ENCODE measurements around the gene HPCAL1.

Gene HPCAL1

GRCh38 chr2:10460366-10460796 lies 157.7 kb downstream of the HPCAL1 start:
- intact Hi-C loops (cut with micrococcal nuclease), result no loop called here
- H3K36me3 Mint-ChIP-seq (ENCODE audit: low read depth), result no peaks in the 10 kb centered on the region
- no peak overlapping the region for H3K27ac Mint-ChIP-seq
- H3K4me1 Mint-ChIP-seq (ENCODE audit: low read depth), result no peaks in the 10 kb centered on the region
- H3K9me3 Mint-ChIP-seq, result no peaks in the 10 kb centered on the region
- H3K4me3 Mint-ChIP-seq, result no peak overlapping the region
- peaks cover 26% of the 10 kb centered on the region for H3K27me3 Mint-ChIP-seq

- H3K4me3 Mint-ChIP-seq, result no peak overlapping the region
- H3K36me3 Mint-ChIP-seq (ENCODE audit: low read depth), result no peaks in the 10 kb centered on the region
Measured at GRCh38 chr2:10462178-10463083, 159.7 kb downstream of the HPCAL1 start.

GRCh38 chr2:10465910-10466309 lies 163.2 kb downstream of the HPCAL1 start:
- Mint-ChIP-seq H3K27me3 (peaks cover 4% of the 10 kb centered on the region), H3K9me3 (no peaks in the 10 kb centered on the region), H3K27ac (no peak overlapping the region), H3K4me1 (ENCODE audit: low read depth) (no peaks in the 10 kb centered on the region), H3K4me3 (no peak overlapping the region), H3K36me3 (ENCODE audit: low read depth) (no peaks in the 10 kb centered on the region)
- intact Hi-C loops (cut with micrococcal nuclease), result no loop called here

More at GRCh38 chr2:10462178-10463083, 159.7 kb downstream of the HPCAL1 start:
- Mint-ChIP-seq H3K9me3 (no peaks in the 10 kb centered on the region), H3K4me1 (ENCODE audit: low read depth) (no peaks in the 10 kb centered on the region), H3K27me3 (peaks cover 24% of the 10 kb centered on the region), H3K27ac (no peak overlapping the region)
- intact Hi-C loops (cut with micrococcal nuclease), result no loop called here

GRCh38 chr2:10466801-10467200 lies 164.1 kb downstream of the HPCAL1 start:
- H3K4me3 Mint-ChIP-seq, result no peak overlapping the region
- H3K9me3 Mint-ChIP-seq, result no peaks in the 10 kb centered on the region
- no peaks in the 10 kb centered on the region for H3K36me3 Mint-ChIP-seq (ENCODE audit: low read depth)
- peaks cover under 1% of the 10 kb centered on the region for H3K27me3 Mint-ChIP-seq
- intact Hi-C loops (cut with micrococcal nuclease), result no loop called here
- no peaks in the 10 kb centered on the region for H3K4me1 Mint-ChIP-seq (ENCODE audit: low read depth)
- no peak overlapping the region for H3K27ac Mint-ChIP-seq

GRCh38 chr2:10467401-10467800 lies 164.7 kb downstream of the HPCAL1 start:
- intact Hi-C loops (cut with micrococcal nuclease), result no loop called here

GRCh38 chr2:10469301-10469700 lies 166.6 kb downstream of the HPCAL1 start:
- H3K4me1 Mint-ChIP-seq (ENCODE audit: low read depth), result no peaks in the 10 kb centered on the region
- no peaks in the 10 kb centered on the region for H3K27me3 Mint-ChIP-seq
- intact Hi-C loops (cut with micrococcal nuclease), result no loop called here
- no peaks in the 10 kb centered on the region for H3K36me3 Mint-ChIP-seq (ENCODE audit: low read depth)
- no peaks in the 10 kb centered on the region for H3K9me3 Mint-ChIP-seq
- H3K4me3 Mint-ChIP-seq, result no peak overlapping the region
- H3K27ac Mint-ChIP-seq, result no peak overlapping the region

More at GRCh38 chr2:10467401-10467800, 164.7 kb downstream of the HPCAL1 start:
- H3K27me3 Mint-ChIP-seq, result no peaks in the 10 kb centered on the region
- no peak overlapping the region for H3K4me3 Mint-ChIP-seq
- H3K27ac Mint-ChIP-seq, result no peak overlapping the region
- no peaks in the 10 kb centered on the region for H3K4me1 Mint-ChIP-seq (ENCODE audit: low read depth)
- no peaks in the 10 kb centered on the region for H3K9me3 Mint-ChIP-seq
- H3K36me3 Mint-ChIP-seq (ENCODE audit: low read depth), result no peaks in the 10 kb centered on the region

- Mint-ChIP-seq H3K27ac (no peak overlapping the region), H3K4me3 (no peak overlapping the region), H3K36me3 (ENCODE audit: low read depth) (no peaks in the 10 kb centered on the region)
Measured at GRCh38 chr2:10469955-10470608, 167.4 kb downstream of the HPCAL1 start.

GRCh38 chr2:10471046-10471571 lies 168.4 kb downstream of the HPCAL1 start:
- Mint-ChIP-seq H3K27me3 (no peaks in the 10 kb centered on the region), H3K9me3 (no peaks in the 10 kb centered on the region), H3K27ac (no peak overlapping the region), H3K4me1 (ENCODE audit: low read depth) (no peaks in the 10 kb centered on the region), H3K36me3 (ENCODE audit: low read depth) (no peaks in the 10 kb centered on the region), H3K4me3 (no peak overlapping the region)
- intact Hi-C loops (cut with micrococcal nuclease), result no loop called here

More at GRCh38 chr2:10469955-10470608, 167.4 kb downstream of the HPCAL1 start:
- Mint-ChIP-seq H3K9me3 (no peaks in the 10 kb centered on the region), H3K4me1 (ENCODE audit: low read depth) (no peaks in the 10 kb centered on the region), H3K27me3 (no peaks in the 10 kb centered on the region)
- intact Hi-C loops (cut with micrococcal nuclease), result no loop called here

- Mint-ChIP-seq H3K4me3 (no peak overlapping the region), H3K27ac (no peak overlapping the region), H3K4me1 (ENCODE audit: low read depth) (no peaks in the 10 kb centered on the region), H3K9me3 (no peaks in the 10 kb centered on the region), H3K27me3 (no peaks in the 10 kb centered on the region), H3K36me3 (ENCODE audit: low read depth) (no peaks in the 10 kb centered on the region)
- intact Hi-C loops (cut with micrococcal nuclease), result no loop called here
Measured at GRCh38 chr2:10471955-10472354, 169.3 kb downstream of the HPCAL1 start.

GRCh38 chr2:10473121-10473756 lies 170.5 kb downstream of the HPCAL1 start:
- intact Hi-C loops (cut with micrococcal nuclease), result no loop called here
- no peaks in the 10 kb centered on the region for H3K27me3 Mint-ChIP-seq
- H3K4me3 Mint-ChIP-seq, result no peak overlapping the region
- no peaks in the 10 kb centered on the region for H3K9me3 Mint-ChIP-seq
- no peak overlapping the region for H3K27ac Mint-ChIP-seq
- H3K4me1 Mint-ChIP-seq (ENCODE audit: low read depth), result no peaks in the 10 kb centered on the region
- H3K36me3 Mint-ChIP-seq (ENCODE audit: low read depth), result no peaks in the 10 kb centered on the region

GRCh38 chr2:10475221-10475722 lies 172.6 kb downstream of the HPCAL1 start:
- intact Hi-C loops (cut with micrococcal nuclease), result no loop called here
- Mint-ChIP-seq H3K27me3 (peaks cover under 1% of the 10 kb centered on the region), H3K4me3 (no peak overlapping the region), H3K9me3 (no peaks in the 10 kb centered on the region), H3K4me1 (ENCODE audit: low read depth) (no peaks in the 10 kb centered on the region), H3K36me3 (ENCODE audit: low read depth) (no peaks in the 10 kb centered on the region), H3K27ac (no peak overlapping the region)

- no peaks in the 10 kb centered on the region for H3K4me1 Mint-ChIP-seq (ENCODE audit: low read depth)
- no peak overlapping the region for H3K27ac Mint-ChIP-seq
- H3K9me3 Mint-ChIP-seq, result no peaks in the 10 kb centered on the region
- peaks cover 7% of the 10 kb centered on the region for H3K27me3 Mint-ChIP-seq
- no peak overlapping the region for H3K4me3 Mint-ChIP-seq
- intact Hi-C loops (cut with micrococcal nuclease), result no loop called here
- no peaks in the 10 kb centered on the region for H3K36me3 Mint-ChIP-seq (ENCODE audit: low read depth)
Measured at GRCh38 chr2:10475811-10476660, 173.3 kb downstream of the HPCAL1 start.

Measured in dendritic cell treated with granulocyte-macrophage colony-stimulating factor and Interleukin-4, amounts not matched to agents 40 ng/mL and 50 ng/mL, for 4 days (primary cell).